ENCODE results near the gene USP36. TPM values are rescaled to one million over a fixed set of nuclear protein-coding genes. Genes with fewer than 3 reads are reported as not detected.
"Not testable (repeated sequence)": the region's sequence is repeated elsewhere in the genome, so short reads cannot be mapped to it uniquely, and the experiment has no call there.

Gene USP36
- total RNA-seq, 2 experiments from 2014 or later, result 71.2 to 74.3 TPM

DNA sequence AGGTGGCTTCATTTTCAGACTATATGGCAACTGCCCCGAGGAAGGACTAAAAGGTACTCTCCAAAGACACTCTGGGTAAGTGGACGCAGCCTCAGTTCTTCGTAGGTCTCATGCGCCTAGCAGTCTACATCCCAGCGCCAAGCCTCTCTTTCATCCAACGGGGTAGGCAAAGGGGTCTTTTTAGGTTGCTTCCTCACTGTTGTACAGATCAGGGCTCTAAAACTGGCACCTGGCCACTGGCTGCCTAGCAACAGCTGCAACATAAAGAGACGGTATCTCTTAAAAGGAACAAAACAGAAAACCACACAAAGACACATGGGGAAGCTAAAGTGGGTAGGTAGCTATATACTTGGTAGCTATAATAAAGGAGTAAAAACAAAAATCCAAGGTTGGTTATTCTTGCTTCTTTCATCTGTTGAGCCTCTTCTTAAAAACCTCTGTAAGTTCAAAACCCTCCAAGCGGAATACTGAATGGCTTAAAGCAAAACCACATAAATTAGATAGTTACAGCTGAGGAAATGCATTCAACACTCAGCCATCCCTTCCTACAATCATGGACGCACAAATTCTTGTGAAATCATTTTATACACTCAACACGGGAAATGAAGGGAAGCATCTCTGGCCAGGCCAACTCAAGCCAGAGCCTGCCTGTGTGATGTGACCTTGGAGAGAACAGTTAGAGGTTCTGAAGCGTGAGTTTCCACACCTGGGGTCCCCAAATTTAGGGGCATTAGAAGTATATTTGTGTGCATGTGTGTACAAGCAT, 81.2 kb downstream of the USP36 start:
- Mint-ChIP-seq H3K4me3 (peak overlapping the region; percentile 68), H3K36me3 (peaks cover 27% of the 10 kb centered on the region), H3K27me3 (no peaks in the 10 kb centered on the region), H3K9me3 (peaks cover 2% of the 10 kb centered on the region), H3K27ac (peak overlapping the region; percentile 98), H3K4me1 (ENCODE audit: low read depth) (peaks cover 82% of the 10 kb centered on the region)
- ChIA-PET CTCF (interaction anchor here (0.8 to 3.3 kb wide), 5 partner anchors 10 to 15 kb away, joined by 3 to 15 read pairs (median 8); no protein-coding TSS in a partner anchor), POLR2A (interaction anchor here (1.1 to 18.1 kb wide), 4 partner anchors 11 to 45 kb away, joined by 3 to 481 read pairs (median 35); partner anchors contain the start of gene CYTH1)
- peak; percentile 85 for DNase-seq
- intact Hi-C loops (cut with micrococcal nuclease), result loop anchor here (1.0 to 2.0 kb wide), 3 partner anchors 11 to 15 kb away; no protein-coding TSS in a partner anchor

DNA sequence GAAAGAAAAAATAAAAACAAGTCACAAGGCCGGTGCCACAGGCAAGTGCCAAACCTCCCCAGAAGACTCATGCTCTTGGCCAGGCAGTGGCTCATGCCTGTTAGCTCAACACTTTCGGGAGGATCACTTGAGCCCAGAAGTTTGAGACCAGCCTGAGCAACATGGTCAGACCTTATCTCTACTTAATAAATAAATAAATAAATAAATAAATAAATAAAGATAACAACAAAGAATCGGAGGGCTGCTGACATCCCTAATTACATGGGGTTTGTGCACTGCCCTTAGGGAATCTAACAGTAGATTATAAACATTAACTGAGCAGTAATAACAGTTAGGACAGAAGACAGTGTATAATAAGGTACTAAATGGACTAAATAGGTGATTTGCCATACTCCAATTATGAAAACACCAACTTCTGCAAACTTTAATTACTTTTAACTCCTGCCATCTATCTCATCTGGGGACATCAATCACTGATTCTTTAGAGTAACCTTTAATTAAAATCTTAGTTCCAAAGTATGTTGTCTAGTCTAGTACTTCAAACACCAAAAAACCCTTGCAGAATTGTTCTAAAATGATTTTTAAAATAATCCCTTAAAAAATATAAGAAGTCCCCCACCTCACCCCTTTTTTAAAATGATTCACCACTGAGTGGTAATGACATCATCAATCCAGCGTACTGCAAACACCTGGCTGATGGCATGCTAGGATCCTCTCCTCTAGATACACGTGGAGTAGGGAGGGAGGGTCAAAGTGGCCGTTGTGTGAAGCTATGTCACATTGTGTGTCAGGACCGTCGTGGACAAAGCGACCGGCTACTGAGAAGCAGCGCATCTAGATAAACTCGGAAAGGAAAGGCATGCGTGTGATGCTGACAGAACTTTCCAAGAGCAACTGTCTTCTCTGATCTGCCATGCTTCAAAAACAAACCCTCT, 87.0 kb downstream of the USP36 start:
- H3K4me3 Mint-ChIP-seq, result peak overlapping the region; percentile 46

GRCh38 chr17:78751447-78752161, 89.0 kb downstream of the USP36 start:
- Mint-ChIP-seq H3K4me1 (ENCODE audit: low read depth) (peaks cover 87% of the 10 kb centered on the region), H3K27me3 (no peaks in the 10 kb centered on the region), H3K4me3 (peak overlapping the region; percentile 49), H3K9me3 (peaks cover 2% of the 10 kb centered on the region), H3K36me3 (peaks cover 15% of the 10 kb centered on the region), H3K27ac (peak overlapping the region; percentile 87)
- DNase-seq, result no peak
- POLR2A ChIA-PET, result interaction anchor here (0.7 to 18.1 kb wide), 3 partner anchors 9 to 89 kb away, joined by 3 to 481 read pairs (median 4); partner anchors contain the start of gene CYTH1
- CTCF ChIA-PET, result interaction anchor here (0.9 to 1.1 kb wide), 2 partner anchors 29 to 43 kb away, joined by 3 to 4 read pairs; no protein-coding TSS in a partner anchor
- intact Hi-C loops (cut with micrococcal nuclease), result no loop called here

More for the DNA sequence above, 87.0 kb downstream of the USP36 start:
- peak; percentile 57 for DNase-seq
- POLR2A ChIA-PET, result interaction anchor here (1.5 to 18.1 kb wide), 2 partner anchors 16 to 20 kb away, joined by 4 to 481 read pairs; partner anchors contain the start of gene CYTH1
- H3K4me1 Mint-ChIP-seq (ENCODE audit: low read depth), result peaks cover 88% of the 10 kb centered on the region
- peak overlapping the region; percentile 93 for H3K27ac Mint-ChIP-seq
- peaks cover 2% of the 10 kb centered on the region for H3K9me3 Mint-ChIP-seq
- H3K27me3 Mint-ChIP-seq, result no peaks in the 10 kb centered on the region
- H3K36me3 Mint-ChIP-seq, result peaks cover 16% of the 10 kb centered on the region
- CTCF ChIA-PET, result interaction anchor here (1.4 to 1.6 kb wide), 2 partner anchors 13 to 21 kb away, joined by 3 to 4 read pairs; no protein-coding TSS in a partner anchor
- intact Hi-C loops (cut with micrococcal nuclease), result no loop called here

DNA sequence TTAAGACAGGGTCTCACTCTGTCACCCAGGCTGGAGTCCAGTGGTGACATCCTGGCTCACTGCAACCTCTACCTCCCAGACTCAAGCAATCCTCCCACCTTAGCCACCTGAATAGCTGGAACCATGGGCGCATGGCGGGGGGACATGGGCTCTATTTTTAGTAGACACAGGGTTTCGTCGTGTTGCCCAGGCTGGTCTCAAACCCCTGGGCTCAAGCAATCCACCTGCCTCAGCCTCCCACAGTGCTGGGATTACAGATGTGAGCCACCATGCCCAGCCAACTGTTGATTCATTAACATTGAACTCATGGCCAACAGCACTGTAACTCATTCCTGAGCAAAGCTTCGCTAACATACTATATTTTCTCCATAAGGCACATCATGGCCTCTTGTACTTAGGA, 89.6 kb downstream of the USP36 start:
- H3K27me3 Mint-ChIP-seq; H3K9me3 Mint-ChIP-seq; DNase-seq; intact Hi-C loops (cut with micrococcal nuclease): not testable (repeated sequence)
- Mint-ChIP-seq H3K27ac (peak overlapping the region; percentile 87), H3K36me3 (peaks cover 13% of the 10 kb centered on the region), H3K4me3 (peak overlapping the region; percentile 20), H3K4me1 (ENCODE audit: low read depth) (peaks cover 88% of the 10 kb centered on the region)
- POLR2A ChIA-PET, result interaction anchor here (1.6 to 18.1 kb wide), 2 partner anchors 23 to 89 kb away, joined by 3 to 481 read pairs; partner anchors contain the start of gene CYTH1
- CTCF ChIA-PET, result interaction anchor here (0.9 to 1.1 kb wide), 2 partner anchors 29 to 43 kb away, joined by 3 to 4 read pairs; no protein-coding TSS in a partner anchor

GRCh38 chr17:78748730-78749317, 91.8 kb downstream of the USP36 start:
- Mint-ChIP-seq H3K9me3 (no peaks in the 10 kb centered on the region), H3K4me1 (ENCODE audit: low read depth) (peaks cover 94% of the 10 kb centered on the region), H3K27ac (peak overlapping the region; percentile 96), H3K27me3 (no peaks in the 10 kb centered on the region), H3K4me3 (peak overlapping the region; percentile 63), H3K36me3 (peaks cover 18% of the 10 kb centered on the region)
- intact Hi-C loops (cut with micrococcal nuclease), result loop anchor here (1.0 kb wide), 8 partner anchors 10 to 68 kb away; no protein-coding TSS in a partner anchor
- ChIA-PET POLR2A (interaction anchor here (0.7 to 18.1 kb wide), 10 partner anchors 10 to 92 kb away, joined by 3 to 481 read pairs (median 8); partner anchors contain the start of genes CYTH1 and USP36), CTCF (interaction anchor here (0.7 to 4.4 kb wide), 7 partner anchors 9 to 31 kb away, joined by 3 to 29 read pairs (median 4); no protein-coding TSS in a partner anchor)
- peak; percentile 89 for DNase-seq

DNA sequence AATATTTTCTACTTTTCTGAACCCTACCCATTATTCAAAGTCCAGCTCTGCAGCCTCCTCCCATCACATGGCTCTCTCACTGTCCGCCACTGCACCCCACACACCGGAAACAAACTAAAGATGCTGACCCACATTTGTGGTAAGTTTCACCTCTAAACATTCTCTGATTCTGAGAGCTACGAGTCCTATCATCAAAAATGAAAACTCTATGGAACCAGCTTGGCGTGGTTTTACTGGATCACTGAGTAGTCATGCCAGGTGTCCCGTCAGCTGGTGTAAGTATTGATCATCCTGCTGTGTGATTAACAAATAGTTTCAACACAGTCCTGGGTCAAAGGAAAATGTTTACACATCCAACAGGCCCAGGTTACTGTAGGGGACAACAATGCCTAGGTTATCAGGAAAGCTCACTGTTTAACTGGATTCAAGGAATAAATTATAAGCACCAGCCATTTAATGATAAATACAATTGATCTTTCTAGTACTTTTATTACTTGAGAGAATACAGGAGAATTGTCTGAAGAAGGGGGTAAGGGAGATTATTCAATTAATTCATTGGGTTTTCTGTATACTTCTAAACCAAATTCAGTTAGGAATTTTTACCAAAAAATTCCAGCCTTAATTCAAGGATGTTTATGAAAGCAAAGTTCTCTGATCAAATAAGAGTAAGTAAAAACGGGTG, 92.4 kb downstream of the USP36 start:
- ChIA-PET CTCF (interaction anchor here (0.9 to 4.4 kb wide), 13 partner anchors 10 to 69 kb away, joined by 3 to 29 read pairs (median 6); no protein-coding TSS in a partner anchor), POLR2A (interaction anchor here (0.7 to 18.1 kb wide), 12 partner anchors 10 to 367 kb away, joined by 3 to 481 read pairs (median 6); partner anchors contain the start of genes CYTH1 and USP36)
- peaks cover 96% of the 10 kb centered on the region for H3K4me1 Mint-ChIP-seq (ENCODE audit: low read depth)
- peaks cover 23% of the 10 kb centered on the region for H3K36me3 Mint-ChIP-seq
- no peaks in the 10 kb centered on the region for H3K27me3 Mint-ChIP-seq
- H3K27ac Mint-ChIP-seq, result peak overlapping the region; percentile 96
- intact Hi-C loops (cut with micrococcal nuclease), result loop anchor here (1.0 kb wide), 8 partner anchors 11 to 69 kb away; no protein-coding TSS in a partner anchor
- no peaks in the 10 kb centered on the region for H3K9me3 Mint-ChIP-seq
- peak overlapping the region; percentile 63 for H3K4me3 Mint-ChIP-seq
- DNase-seq, result peak; percentile 78

GRCh38 chr17:78747488-78747887, 93.1 kb downstream of the USP36 start:
- Mint-ChIP-seq H3K27ac (peak overlapping the region; percentile 96), H3K27me3 (no peaks in the 10 kb centered on the region), H3K4me3 (peak overlapping the region; percentile 38), H3K4me1 (ENCODE audit: low read depth) (peaks cover 95% of the 10 kb centered on the region), H3K9me3 (no peaks in the 10 kb centered on the region), H3K36me3 (peaks cover 27% of the 10 kb centered on the region)
- intact Hi-C loops (cut with micrococcal nuclease), result no loop called here
- CTCF ChIA-PET, result interaction anchor here (0.9 to 4.4 kb wide), 12 partner anchors 10 to 70 kb away, joined by 3 to 29 read pairs (median 6); no protein-coding TSS in a partner anchor
- peak; percentile 57 for DNase-seq
- POLR2A ChIA-PET, result interaction anchor here (0.7 to 18.1 kb wide), 11 partner anchors 10 to 93 kb away, joined by 3 to 481 read pairs (median 6); partner anchors contain the start of genes CYTH1 and USP36

- intact Hi-C loops (cut with micrococcal nuclease), result no loop called here
- ChIA-PET POLR2A (interaction anchor here (2.9 to 18.1 kb wide), 4 partner anchors 10 to 27 kb away, joined by 12 to 481 read pairs (median 46); partner anchors contain the start of gene CYTH1), CTCF (interaction anchor here (0.7 to 4.4 kb wide), 14 partner anchors 9 to 250 kb away, joined by 3 to 29 read pairs (median 4); no protein-coding TSS in a partner anchor)
- Mint-ChIP-seq H3K27me3 (no peaks in the 10 kb centered on the region), H3K4me1 (ENCODE audit: low read depth) (peaks cover 95% of the 10 kb centered on the region), H3K36me3 (peaks cover 27% of the 10 kb centered on the region), H3K4me3 (peak overlapping the region; percentile 38), H3K9me3 (no peaks in the 10 kb centered on the region), H3K27ac (peak overlapping the region; percentile 96)
- no peak for DNase-seq
Observed at GRCh38 chr17:78746949-78747269, 93.7 kb downstream of the USP36 start.

GRCh38 chr17:78746263-78746948, 94.2 kb downstream of the USP36 start:
- H3K4me1 Mint-ChIP-seq (ENCODE audit: low read depth), result peaks cover 95% of the 10 kb centered on the region
- no peaks in the 10 kb centered on the region for H3K9me3 Mint-ChIP-seq
- POLR2A ChIA-PET, result interaction anchor here (3.2 to 18.1 kb wide), 3 partner anchors 9 to 28 kb away, joined by 27 to 481 read pairs (median 66); partner anchors contain the start of gene CYTH1
- DNase-seq, result no peak
- peak overlapping the region; percentile 96 for H3K27ac Mint-ChIP-seq
- H3K27me3 Mint-ChIP-seq, result no peaks in the 10 kb centered on the region
- peak overlapping the region; percentile 1 for H3K4me3 Mint-ChIP-seq
- intact Hi-C loops (cut with micrococcal nuclease), result no loop called here
- peaks cover 27% of the 10 kb centered on the region for H3K36me3 Mint-ChIP-seq
- CTCF ChIA-PET, result interaction anchor here (0.7 to 4.4 kb wide), 16 partner anchors 9 to 249 kb away, joined by 3 to 29 read pairs (median 4); no protein-coding TSS in a partner anchor
